Naive thymus-derived CD4-positive, alpha-beta T cell (primary cell): ENCODE measurements around the gene SQSTM1. TPM values are rescaled to one million over a fixed set of nuclear protein-coding genes. Genes with fewer than 3 reads are reported as not detected.

Experiments
- ATAC-seq: fragments of 150-1000 bp; cut with Tn5 transposase; 2 replicates; pipeline ENCODE4 v1.10.0; 2021; ENCODE audit warnings: mild to moderate bottlenecking, moderate library complexity
- CTCF ChIA-PET: fragments of 350-600 bp; sonication (Branson Sonifier 250); formaldehyde crosslinking; loops from one replicate; lab custom pipeline; 2021; ENCODE audit warnings: antibody characterized with exemption; lab: Charles Lee
- POLR2A ChIA-PET: fragments of 350-600 bp; sonication (Branson Sonifier 250); formaldehyde crosslinking; loops from one replicate; lab custom pipeline; 2021; ENCODE audit warnings: antibody characterized with exemption, inconsistent platforms; lab: Charles Lee
- DNase-seq, 9 donors: peaks; one replicate each; pipeline versions ENCODE4 v3.0.0 to v3.0.0-alpha.2; 2020 to 2022; ENCODE audit warnings: mixed read lengths in 1 of 9
- H3K27ac ChIP-seq: one replicate; pipeline ENCODE4 v1.7.0; 2013; ENCODE audit warnings: mild to moderate bottlenecking, low read depth, low read length, moderate library complexity
- H3K27me3 ChIP-seq, 2 donors: one replicate each; pipeline ENCODE4 v1.7.0; 2013; ENCODE audit warnings: low read length in 2 of 2, mild to moderate bottlenecking in 2 of 2, moderate library complexity in 2 of 2; ENCODE audit not compliant: control insufficient read depth in 2 of 2, insufficient read depth in 2 of 2
- H3K36me3 ChIP-seq, 3 experiments: 1 replicate in 2 of 3; 2 replicates in 1 of 3; pipeline ENCODE4 v1.7.0; 2013; ENCODE audit warnings: low read length in 3 of 3, mild to moderate bottlenecking in 3 of 3, moderate library complexity in 1 of 3; ENCODE audit not compliant: insufficient read depth in 3 of 3, control insufficient read depth in 2 of 3
- H3K4me1 ChIP-seq, 2 donors: one replicate each; pipeline ENCODE4 v1.7.0; 2013; ENCODE audit warnings: low read length in 2 of 2, mild to moderate bottlenecking in 2 of 2, moderate library complexity in 1 of 2; ENCODE audit not compliant: control insufficient read depth in 2 of 2, insufficient read depth in 2 of 2
- H3K4me3 ChIP-seq: 2 replicates; pipeline ENCODE4 v1.7.0; 2013; ENCODE audit warnings: mild to moderate bottlenecking, low read length
- H3K9me3 ChIP-seq, 3 experiments: 1 replicate in 2 of 3; 2 replicates in 1 of 3; pipeline ENCODE4 v1.7.0; 2013; ENCODE audit warnings: low read length in 3 of 3; ENCODE audit not compliant: control insufficient read depth in 2 of 3
- H3K27ac Mint-ChIP-seq, 9 donors: one replicate each; pipeline ENCODE4 v1.8.0; 2020 to 2022; ENCODE audit warnings: mixed read lengths in 9 of 9, mild to moderate bottlenecking in 8 of 9, moderate library complexity in 5 of 9, inconsistent platforms in 2 of 9
- H3K27me3 Mint-ChIP-seq, 5 donors: one replicate each; pipeline ENCODE4 v1.8.0; 2021 to 2022; ENCODE audit warnings: mixed read lengths in 5 of 5, mild to moderate bottlenecking in 1 of 5
- H3K36me3 Mint-ChIP-seq, 5 donors: one replicate each; pipeline ENCODE4 v1.8.0; 2020 to 2022; ENCODE audit warnings: mixed read lengths in 5 of 5, mild to moderate bottlenecking in 3 of 5, inconsistent platforms in 1 of 5
- H3K4me1 Mint-ChIP-seq, 7 donors: one replicate each; pipeline ENCODE4 v1.8.0; 2020 to 2022; ENCODE audit warnings: mixed read lengths in 7 of 7, mild to moderate bottlenecking in 3 of 7, inconsistent platforms in 1 of 7
- H3K4me3 Mint-ChIP-seq, 10 donors: one replicate each; pipeline ENCODE4 v1.8.0; 2020 to 2022; ENCODE audit warnings: mild to moderate bottlenecking in 10 of 10, mixed read lengths in 10 of 10, moderate library complexity in 6 of 10, inconsistent platforms in 2 of 10
- H3K9me3 Mint-ChIP-seq, 11 donors: one replicate each; pipeline ENCODE4 v1.8.0; 2020 to 2022; ENCODE audit warnings: mixed read lengths in 11 of 11, mild to moderate bottlenecking in 4 of 11, inconsistent platforms in 1 of 11, moderate library complexity in 1 of 11
- intact Hi-C, 2 donors: fragments of 100-400 bp; cut with micrococcal nuclease; formaldehyde crosslinking; loops; one replicate each; pipeline ENCODE4 v1.15.1; 2023
- polyA plus RNA-seq, 2 donors: library from polyadenylated mRNA; unstranded; fragments of 300-500 nt; fragmentation: Illumina TruSeq; gene quantifications; one replicate each; pipeline ENCODE4 v1.2.3, GENCODE V29; 2021
- total RNA-seq, 6 experiments: library from RNA in 5 of 6; stranded (reverse) in 5 of 6; gene quantifications; 1 replicate in 5 of 6; 2 replicates in 1 of 6; pipeline ENCODE4 v1.2.3 and lab custom pipeline; 2021 to 2026

SQSTM1 gene
- total and polyA plus RNA-seq, 7 experiments from 2014 or later = 129 to 309 (median 222) TPM

GRCh38 chr5:179880848-179881590 lies 60.3 kb downstream of the SQSTM1 start:
- Histone ChIP-seq H3K9me3 (peaks cover 0 to 25% (median 7%) of the 10 kb centered on the region in 3 experiments), H3K27ac (no peak overlapping the region), H3K4me1 (no peaks in the 10 kb centered on the region), H3K36me3 (peaks cover 0 to 71% (median 14%) of the 10 kb centered on the region in 3 experiments), H3K27me3 (no peaks in the 10 kb centered on the region), H3K4me3 (no peak overlapping the region)
- peaks cover 0 to 32% (median 13%) of the 10 kb centered on the region in 11 donors for H3K9me3 Mint-ChIP-seq
- ChIA-PET POLR2A (no interaction called here), CTCF (interaction anchor here (0.6 kb wide), 1 partner anchor 14 kb away, joined by 4 read pairs; no protein-coding TSS in a partner anchor)
- DNase-seq (no peak), ATAC-seq (no peak)
- H3K36me3 Mint-ChIP-seq = peaks cover 16 to 44% (median 40%) of the 10 kb centered on the region in 5 donors
- H3K4me1 Mint-ChIP-seq = peaks cover 0 to 2% (median 0%) of the 10 kb centered on the region in 7 donors
- H3K27ac Mint-ChIP-seq = no peak overlapping the region
- no peaks in the 10 kb centered on the region for H3K27me3 Mint-ChIP-seq
- intact Hi-C loops = no loop called here
- no peak overlapping the region for H3K4me3 Mint-ChIP-seq

- Mint-ChIP-seq H3K27ac (peak overlapping the region in 2 of 9 donors; percentile 16 to 37), H3K36me3 (peaks cover 22 to 56% (median 47%) of the 10 kb centered on the region in 5 donors), H3K27me3 (no peaks in the 10 kb centered on the region), H3K4me1 (peaks cover 0 to 5% (median 0%) of the 10 kb centered on the region in 7 donors), H3K9me3 (peaks cover 0 to 32% (median 13%) of the 10 kb centered on the region in 11 donors), H3K4me3 (no peak overlapping the region)
- no peak for ATAC-seq
- Histone ChIP-seq H3K9me3 (peaks cover 0 to 25% (median 7%) of the 10 kb centered on the region in 3 experiments), H3K36me3 (peaks cover 0 to 76% (median 11%) of the 10 kb centered on the region in 3 experiments), H3K27me3 (no peaks in the 10 kb centered on the region), H3K27ac (no peak overlapping the region), H3K4me3 (no peak overlapping the region), H3K4me1 (no peaks in the 10 kb centered on the region)
- no peak for DNase-seq
- ChIA-PET POLR2A (interaction anchor here (1.0 kb wide), 1 partner anchor 11 kb away, joined by 3 read pairs; no protein-coding TSS in a partner anchor), CTCF (no interaction called here)
- intact Hi-C loops = no loop called here
Observed at GRCh38 chr5:179882338-179882737, 61.6 kb downstream of the SQSTM1 start.

GRCh38 chr5:179883163-179883562 lies 62.5 kb downstream of the SQSTM1 start:
- ChIA-PET CTCF (interaction anchor here (0.6 kb wide), 1 partner anchor 45 kb away, joined by 3 read pairs; no protein-coding TSS in a partner anchor), POLR2A (no interaction called here)
- Histone ChIP-seq H3K36me3 (peaks cover 0 to 77% (median 11%) of the 10 kb centered on the region in 3 experiments), H3K4me3 (no peak overlapping the region), H3K4me1 (no peaks in the 10 kb centered on the region), H3K27ac (no peak overlapping the region), H3K27me3 (no peaks in the 10 kb centered on the region), H3K9me3 (peaks cover 0 to 25% (median 7%) of the 10 kb centered on the region in 3 experiments)
- Mint-ChIP-seq H3K9me3 (peaks cover 0 to 32% (median 13%) of the 10 kb centered on the region in 11 donors), H3K36me3 (peaks cover 25 to 60% (median 48%) of the 10 kb centered on the region in 5 donors), H3K4me1 (peaks cover 0 to 5% (median 0%) of the 10 kb centered on the region in 7 donors), H3K4me3 (no peak overlapping the region), H3K27ac (no peak overlapping the region), H3K27me3 (no peaks in the 10 kb centered on the region)
- intact Hi-C loops = no loop called here
- ATAC-seq = no peak
- DNase-seq = no peak

GRCh38 chr5:179885491-179886090 lies 64.9 kb downstream of the SQSTM1 start:
- Mint-ChIP-seq H3K9me3 (peaks cover 0 to 32% (median 13%) of the 10 kb centered on the region in 11 donors), H3K36me3 (peaks cover 29 to 67% (median 57%) of the 10 kb centered on the region in 5 donors), H3K27ac (peak overlapping the region in 1 of 9 donors; percentile 67), H3K4me1 (peaks cover 0 to 5% (median 0%) of the 10 kb centered on the region in 7 donors), H3K27me3 (no peaks in the 10 kb centered on the region), H3K4me3 (no peak overlapping the region)
- ChIA-PET CTCF (interaction anchor here (0.6 kb wide), 1 partner anchor 127 kb away, joined by 3 read pairs; no protein-coding TSS in a partner anchor), POLR2A (no interaction called here)
- Histone ChIP-seq H3K9me3 (peaks cover 0 to 25% (median 7%) of the 10 kb centered on the region in 3 experiments), H3K27me3 (no peaks in the 10 kb centered on the region), H3K4me1 (no peaks in the 10 kb centered on the region), H3K4me3 (no peak overlapping the region), H3K36me3 (peaks cover 0 to 75% (median 15%) of the 10 kb centered on the region in 3 experiments), H3K27ac (no peak overlapping the region)
- intact Hi-C loops = no loop called here
- ATAC-seq = no peak
- DNase-seq = no peak

GRCh38 chr5:179886190-179886911 lies 65.6 kb downstream of the SQSTM1 start:
- H3K27ac Mint-ChIP-seq = peak overlapping the region in 2 of 9 donors; percentile 23 to 67

GRCh38 chr5:179887095-179887494 lies 66.4 kb downstream of the SQSTM1 start:
- ChIA-PET CTCF (no interaction called here), POLR2A (no interaction called here)
- intact Hi-C loops = no loop called here
- DNase-seq (no peak), ATAC-seq (no peak)
- Mint-ChIP-seq H3K27ac (peak overlapping the region in 1 of 9 donors; percentile 38), H3K4me1 (peaks cover 0 to 5% (median 0%) of the 10 kb centered on the region in 7 donors), H3K9me3 (peaks cover 0 to 31% (median 13%) of the 10 kb centered on the region in 11 donors), H3K27me3 (no peaks in the 10 kb centered on the region), H3K36me3 (peaks cover 29 to 73% (median 50%) of the 10 kb centered on the region in 5 donors), H3K4me3 (no peak overlapping the region)
- Histone ChIP-seq H3K27me3 (no peaks in the 10 kb centered on the region), H3K27ac (no peak overlapping the region), H3K9me3 (peaks cover 0 to 25% (median 7%) of the 10 kb centered on the region in 3 experiments), H3K36me3 (peaks cover 0 to 85% (median 23%) of the 10 kb centered on the region in 3 experiments), H3K4me3 (no peak overlapping the region), H3K4me1 (no peaks in the 10 kb centered on the region)

More at GRCh38 chr5:179886190-179886911, 65.6 kb downstream of the SQSTM1 start:
- Mint-ChIP-seq H3K4me3 (no peak overlapping the region), H3K4me1 (peaks cover 0 to 5% (median 0%) of the 10 kb centered on the region in 7 donors), H3K36me3 (peaks cover 29 to 69% (median 53%) of the 10 kb centered on the region in 5 donors), H3K27me3 (no peaks in the 10 kb centered on the region), H3K9me3 (peaks cover 0 to 32% (median 13%) of the 10 kb centered on the region in 11 donors)
- H3K27me3 ChIP-seq = no peaks in the 10 kb centered on the region
- CTCF ChIA-PET = no interaction called here
- H3K27ac ChIP-seq = no peak overlapping the region
- DNase-seq (no peak), ATAC-seq (no peak)
- peaks cover 0 to 25% (median 7%) of the 10 kb centered on the region in 3 experiments for H3K9me3 ChIP-seq
- H3K4me1 ChIP-seq = no peaks in the 10 kb centered on the region
- intact Hi-C loops = no loop called here
- POLR2A ChIA-PET = no interaction called here
- H3K36me3 ChIP-seq = peaks cover 0 to 78% (median 19%) of the 10 kb centered on the region in 3 experiments
- no peak overlapping the region for H3K4me3 ChIP-seq
